SK-N-SH (cell line): ENCODE results near the gene ZIM2. TPM values are rescaled to one million over a fixed set of nuclear protein-coding genes. Genes with fewer than 3 reads are reported as not detected.

Experiments used
- CTCF ChIA-PET: fragments of 300-600, 350-600 bp; formaldehyde crosslinking; extraction: SDS; loops from one replicate; lab custom pipeline; 2021; lab: Yijun Ruan, JAX
- POLR2A ChIA-PET: fragments of 350-600 bp; sonication (Branson Sonifier 250); formaldehyde crosslinking; extraction: SDS; loops from one replicate; lab custom pipeline; 2020; ENCODE audit warnings: antibody characterized with exemption, inconsistent platforms; lab: Yijun Ruan, JAX
- DNase-seq: peaks from one replicate; pipeline ENCODE4 v3.0.0; 2012
- H2AFZ ChIP-seq: fragments of 200-600 bp; sonication (generic); 2 replicates; pipeline ENCODE4 v1.8.1; 2016; ENCODE audit warnings: antibody characterized with exemption, mild to moderate bottlenecking, low read depth
- H3F3A ChIP-seq: fragments of 200-600 bp; sonication (generic); replicated peaks from 2 replicates; pipeline ENCODE3; 2016; ENCODE audit warnings: antibody characterized with exemption, mild to moderate bottlenecking; ENCODE audit not compliant: insufficient read depth
- H3K27ac ChIP-seq, 2 experiments: fragments of 200-500 bp in 1 of 2; fragments of 200-600 bp in 1 of 2; sonication (Bioruptor generic) in 1 of 2; sonication (generic), shearing (Covaris generic) in 1 of 2; 2 replicates each; pipeline versions ENCODE4 v1.5.1 to v1.6.1; 2014 to 2016; ENCODE audit warnings: low read depth in 2 of 2, inconsistent platforms in 1 of 2, low read length in 1 of 2, mild to moderate bottlenecking in 1 of 2, mixed read lengths in 1 of 2
- H3K27me3 ChIP-seq: fragments of 200-600 bp; sonication (generic), shearing (Covaris generic); 2 replicates; pipeline ENCODE4 v1.6.1; 2016; ENCODE audit warnings: mixed run types; ENCODE audit not compliant: insufficient read depth
- H3K36me3 ChIP-seq, 2 experiments: fragments of 200-500 bp in 1 of 2; fragments of 200-600 bp in 1 of 2; sonication (Bioruptor generic) in 1 of 2; sonication (generic) in 1 of 2; replicated peaks in 1 of 2; 2 replicates each; pipeline versions ENCODE3 to v1.5.1; 2014 to 2016; ENCODE audit warnings: low read length in 1 of 2, mild to moderate bottlenecking in 1 of 2; ENCODE audit not compliant: insufficient read depth in 2 of 2, control insufficient read depth in 1 of 2
- H3K4me1 ChIP-seq, 2 experiments: fragments of 200-500 bp in 1 of 2; fragments of 200-600 bp in 1 of 2; sonication (Bioruptor generic) in 1 of 2; sonication (generic), shearing (Covaris generic) in 1 of 2; 2 replicates each; pipeline versions ENCODE4 v1.5.1 to v1.6.1; 2014 to 2016; ENCODE audit warnings: low read depth in 1 of 2, low read length in 1 of 2, mixed run types in 1 of 2; ENCODE audit not compliant: insufficient read depth in 2 of 2, control insufficient read depth in 1 of 2
- H3K4me2 ChIP-seq: fragments of 200-600 bp; sonication (generic), shearing (Covaris generic); 2 replicates; pipeline ENCODE4 v1.6.1; 2017; ENCODE audit warnings: mixed run types
- H3K4me3 ChIP-seq, 2 experiments: fragments of 200-500 bp in 1 of 2; fragments of 200-600 bp in 1 of 2; sonication (Bioruptor generic) in 1 of 2; sonication (generic), shearing (Covaris generic) in 1 of 2; 2 replicates each; pipeline versions ENCODE4 v1.5.1 to v1.8.1; 2014 to 2016; ENCODE audit warnings: low read depth in 2 of 2, inconsistent platforms in 1 of 2, low read length in 1 of 2, mild to moderate bottlenecking in 1 of 2, mixed read lengths in 1 of 2, moderate library complexity in 1 of 2
- H3K79me2 ChIP-seq: fragments of 200-600 bp; sonication (generic); 2 replicates; pipeline ENCODE4 v1.8.1; 2017; ENCODE audit warnings: mild to moderate bottlenecking; ENCODE audit not compliant: insufficient read depth
- H3K9ac ChIP-seq: fragments of 200-600 bp; sonication (generic); 2 replicates; pipeline ENCODE4 v1.6.1; 2017; ENCODE audit warnings: mixed run types
- H3K9me2 ChIP-seq: fragments of 200-600 bp; sonication (generic); 2 replicates; pipeline ENCODE4 v1.6.1; 2017; ENCODE audit warnings: mixed run types
- H3K9me3 ChIP-seq: fragments of 200-600 bp; sonication (generic); 2 replicates; pipeline ENCODE4 v1.6.1; 2017; ENCODE audit warnings: mixed run types, mild to moderate bottlenecking, moderate library complexity
- H4K20me1 ChIP-seq: fragments of 200-600 bp; sonication (generic); 2 replicates; pipeline ENCODE4 v1.6.1; 2017; ENCODE audit warnings: mild to moderate bottlenecking, mixed run types; ENCODE audit not compliant: insufficient read depth
- CHD2 ChIP-seq: fragments of 150-350 bp; IDR thresholded peaks from 2 replicates; pipeline ENCODE4 v1.6.1; 2018; ENCODE audit warnings: low read length; ENCODE audit not compliant: partially characterized antibody
- CTCF ChIP-seq: fragments of 200-600 bp; sonication (generic); IDR thresholded peaks from 2 replicates; pipeline ENCODE4 v1.6.1; 2017; ENCODE audit warnings: antibody characterized with exemption, mild to moderate bottlenecking, moderate library complexity
- EZH2phosphoT487 ChIP-seq: fragments of 200-600 bp; sonication (generic); IDR thresholded peaks from 2 replicates; pipeline ENCODE4 v1.6.1; 2017; ENCODE audit warnings: low read depth, mixed run types, mild to moderate bottlenecking, antibody characterized with exemption, moderate library complexity, borderline replicate concordance
- FOSL2 ChIP-seq: IDR thresholded peaks from 2 replicates; pipeline ENCODE4 v1.4.0; 2012; ENCODE audit warnings: low read depth, mild to moderate bottlenecking, moderate library complexity, borderline replicate concordance
- GABPA ChIP-seq: IDR thresholded peaks from 2 replicates; pipeline ENCODE4 v1.4.0; 2012; ENCODE audit warnings: low read depth, mild to moderate bottlenecking
- GATA2 ChIP-seq: sonication (generic); formaldehyde crosslinking; IDR thresholded peaks from 2 replicates; pipeline ENCODE4 v1.5.0; 2020; ENCODE audit warnings: mild to moderate bottlenecking, missing genetic modification reagents
- IRF3 ChIP-seq: fragments of 150-350 bp; IDR thresholded peaks from 2 replicates; pipeline ENCODE4 v1.6.1; 2016; ENCODE audit warnings: mild to moderate bottlenecking, low read depth, low read length
- NFIC ChIP-seq: IDR thresholded peaks from 2 replicates; pipeline ENCODE4 v1.4.0; 2012; ENCODE audit warnings: borderline replicate concordance
- NRF1 ChIP-seq: IDR thresholded peaks from 2 replicates; pipeline ENCODE4 v1.6.1; 2012; ENCODE audit warnings: low read depth, mild to moderate bottlenecking, low read length
- POLR2AphosphoS5 ChIP-seq: IDR thresholded peaks from 2 replicates; pipeline ENCODE4 v1.6.1; 2012; ENCODE audit warnings: low read depth, low read length
- RCOR1 ChIP-seq: fragments of 150-350 bp; IDR thresholded peaks from 2 replicates; pipeline ENCODE4 v1.6.1; 2017; ENCODE audit warnings: antibody characterized with exemption, low read length
- RXRA ChIP-seq: IDR thresholded peaks from 2 replicates; pipeline ENCODE4 v1.4.0; 2012; ENCODE audit warnings: low read depth, mild to moderate bottlenecking, borderline replicate concordance
- SIN3A ChIP-seq: IDR thresholded peaks from 2 replicates; pipeline ENCODE4 v1.6.1; 2012; ENCODE audit warnings: low read depth, mild to moderate bottlenecking, low read length, moderate library complexity, borderline replicate concordance
- TAF1 ChIP-seq: IDR thresholded peaks from 2 replicates; pipeline ENCODE4 v1.6.1; 2012; ENCODE audit warnings: low read depth, mild to moderate bottlenecking, low read length, moderate library complexity, borderline replicate concordance
- TEAD4 ChIP-seq: IDR thresholded peaks from 2 replicates; pipeline ENCODE4 v1.4.0; 2012; ENCODE audit warnings: mild to moderate bottlenecking, borderline replicate concordance; ENCODE audit not compliant: insufficient read depth
- ZBTB33 ChIP-seq: IDR thresholded peaks from 2 replicates; pipeline ENCODE4 v1.4.0; 2012; ENCODE audit warnings: low read depth, borderline replicate concordance
- WGBS: methylation state at CpG from one replicate; pipeline ENCODE4 v1.1.6; 2017; ENCODE audit warnings: low lambda C conversion rate; 5-methylcytosine and 5-hydroxymethylcytosine counted together
- polyA plus RNA-seq, 3 experiments: library from polyadenylated mRNA; depleted of rRNA; stranded (reverse); fragments of >200 nt; gene quantifications; 2 replicates each; pipeline ENCODE4 v1.2.3, GENCODE V29; 2012

The ZIM2 gene
- polyA plus RNA-seq, 1 of the 3 experiments (the other 2 are of a cell fraction): not detected

GRCh38 chr19:56834564-56835375 is 5.8 kb downstream of the ZIM2 start:
- no peak for DNase-seq
- Histone ChIP-seq H3F3A (no peaks in the 10 kb centered on the region), H3K79me2 (no peaks in the 10 kb centered on the region), H3K27me3 (no peaks in the 10 kb centered on the region), H3K4me3 (no peak overlapping the region), H3K9me2 (no peaks in the 10 kb centered on the region), H4K20me1 (no peaks in the 10 kb centered on the region), H2AFZ (no peak overlapping the region), H3K9me3 (no peaks in the 10 kb centered on the region), H3K36me3 (no peaks in the 10 kb centered on the region), H3K27ac (no peak overlapping the region), H3K9ac (no peak overlapping the region), H3K4me1 (peaks cover 0 to 2% of the 10 kb centered on the region in 2 experiments; a peak in 1 of 4 replicates), H3K4me2 (no peak overlapping the region)
- TF ChIP-seq FOSL2: no peak
- no peak for TF ChIP-seq GATA2 (CRISPR knock-in tag)
- no peak for TF ChIP-seq IRF3
- TF ChIP-seq GABPA: no peak
- no peak for TF ChIP-seq ZBTB33
- no peak for TF ChIP-seq POLR2AphosphoS5
- no peak for TF ChIP-seq TEAD4
- no peak for TF ChIP-seq CHD2
- no peak for TF ChIP-seq SIN3A
- no peak for TF ChIP-seq RCOR1
- TF ChIP-seq TAF1: no peak
- TF ChIP-seq NFIC: no peak
- POLR2A ChIA-PET: no interaction called here
- CTCF ChIA-PET: interaction anchor here (1.0 to 1.2 kb wide), 2 partner anchors 72 to 87 kb away, joined by 3 read pairs; no protein-coding TSS in a partner anchor
- 14% methylated on average over 5 of the region's 5 CpGs for WGBS

- Histone ChIP-seq H3K27ac (no peak overlapping the region), H3K79me2 (no peaks in the 10 kb centered on the region), H3F3A (no peaks in the 10 kb centered on the region), H4K20me1 (no peaks in the 10 kb centered on the region), H3K9me2 (no peaks in the 10 kb centered on the region), H2AFZ (no peak overlapping the region), H3K4me2 (no peak overlapping the region), H3K4me3 (no peak overlapping the region), H3K27me3 (no peaks in the 10 kb centered on the region), H3K36me3 (no peaks in the 10 kb centered on the region), H3K4me1 (peaks cover 0 to 2% of the 10 kb centered on the region in 2 experiments; a peak in 1 of 4 replicates), H3K9me3 (no peaks in the 10 kb centered on the region), H3K9ac (no peak overlapping the region)
- WGBS: 22% methylated on average over 5 of the region's 5 CpGs
- CTCF ChIA-PET: interaction anchor here (1.2 kb wide), 1 partner anchor 107 kb away, joined by 4 read pairs; no protein-coding TSS in a partner anchor
- DNase-seq: no peak
- POLR2A ChIA-PET: no interaction called here
- no peak for TF ChIP-seq EZH2phosphoT487
- no peak for TF ChIP-seq RXRA
- no peak for TF ChIP-seq NFIC
- no peak for TF ChIP-seq ZBTB33
- no peak for TF ChIP-seq GATA2 (CRISPR knock-in tag)
- TF ChIP-seq NRF1: no peak
- TF ChIP-seq POLR2AphosphoS5: no peak
- no peak for TF ChIP-seq CTCF
Observed at GRCh38 chr19:56832352-56832928, 8.1 kb downstream of the ZIM2 start.
